GM12878 (cell line): ENCODE data around the gene CHRM5. TPM values are rescaled to one million over a fixed set of nuclear protein-coding genes. Genes with fewer than 3 reads are reported as not detected.

Experiments
- ATAC-seq: fragments of 200-7000 bp; cut with Tn5 transposase; 3 replicates; pipeline ENCODE4 v1.9.1; 2020; ENCODE audit warnings: mild to moderate bottlenecking, moderate library complexity
- BruUV-seq: library from RNA; stranded (reverse); fragments of 400-500 nt; replicated peaks from 2 replicates; lab custom pipeline; 2021; lab: Mats Ljungman, UMichigan
- CTCF ChIA-PET: fragments of 300-600 bp; sonication (Branson Sonifier 250); formaldehyde crosslinking; extraction: SDS; loops from one replicate; lab custom pipeline; 2021; ENCODE audit warnings: inconsistent platforms; lab: Yijun Ruan, JAX
- POLR2A ChIA-PET: fragments of 350-600 bp; formaldehyde crosslinking; extraction: SDS; loops from one replicate; lab custom pipeline; 2021; ENCODE audit warnings: inconsistent platforms; lab: Charles Lee
- RAD21 ChIA-PET: fragments of 300-600 bp; sonication (Branson Sonifier 250); formaldehyde crosslinking; loops from one replicate; lab custom pipeline; 2023; ENCODE audit warnings: antibody characterized with exemption; ENCODE audit not compliant: unreplicated experiment; lab: Charles Lee
- SMC1A ChIA-PET: fragments of 300-600 bp; sonication (Branson Sonifier 250); formaldehyde crosslinking; loops from one replicate; lab custom pipeline; 2023; ENCODE audit not compliant: unreplicated experiment, uncharacterized antibody; lab: Charles Lee
- DNase-seq: peaks from one replicate; pipeline ENCODE4 v3.0.0-alpha.2; 2011; ENCODE audit warnings: low read depth, low spot score
- FAIRE-seq: peaks from 3 replicates; lab custom pipeline; 2011; peaks lifted over from hg19 to GRCh38; lab: Jason Lieb, UNC
- H2AFZ ChIP-seq: 2 replicates; pipeline ENCODE4 v1.6.0; 2011; ENCODE audit warnings: low read depth, low read length, control low read depth; ENCODE audit not compliant: control insufficient read depth
- H3K27ac ChIP-seq: 2 replicates; pipeline ENCODE4 v1.5.1; 2011; ENCODE audit warnings: control low read depth; ENCODE audit not compliant: control insufficient read depth, insufficient read depth
- H3K27me3 ChIP-seq, 2 experiments: replicated peaks in 1 of 2; 2 replicates each; pipeline versions ENCODE4 v1.6.0 to v1.6.1; 2011; ENCODE audit warnings: low read length in 1 of 2; ENCODE audit not compliant: control insufficient read depth in 2 of 2, insufficient read depth in 2 of 2
- H3K36me3 ChIP-seq, 2 experiments: 2 replicates each; pipeline ENCODE4 v1.5.1; 2011; ENCODE audit warnings: low read length in 1 of 2; ENCODE audit not compliant: control insufficient read depth in 2 of 2, insufficient read depth in 2 of 2
- H3K4me1 ChIP-seq: 2 replicates; pipeline ENCODE4 v1.6.1; 2011; ENCODE audit warnings: mild to moderate bottlenecking, low read length, moderate library complexity, mixed read lengths; ENCODE audit not compliant: control insufficient read depth, insufficient read depth
- H3K4me2 ChIP-seq: 2 replicates; pipeline ENCODE4 v1.6.0; 2011; ENCODE audit warnings: control low read depth; ENCODE audit not compliant: control insufficient read depth, insufficient read depth
- H3K4me3 ChIP-seq: fragments of 200-600 bp; sonication (generic); 2 replicates; pipeline ENCODE4 v1.5.1; 2016
- H3K79me2 ChIP-seq: 2 replicates; pipeline ENCODE4 v1.6.0; 2011; ENCODE audit warnings: low read length; ENCODE audit not compliant: control insufficient read depth, insufficient read depth
- H3K9ac ChIP-seq: 2 replicates; pipeline ENCODE4 v1.8.0; 2011; ENCODE audit warnings: low read length, control low read depth, mixed read lengths; ENCODE audit not compliant: control insufficient read depth, insufficient read depth
- H3K9me3 ChIP-seq: replicated peaks from 3 replicates; pipeline ENCODE4 v1.5.1; 2011; ENCODE audit warnings: mild to moderate bottlenecking, low read length; ENCODE audit not compliant: control insufficient read depth, insufficient read depth
- H4K20me1 ChIP-seq: 2 replicates; pipeline ENCODE4 v1.6.0; 2011; ENCODE audit not compliant: control insufficient read depth, insufficient read depth
- BMI1 ChIP-seq: fragments of 450-650 bp; IDR thresholded peaks from 2 replicates; pipeline ENCODE4 v1.6.1; 2016; ENCODE audit warnings: mild to moderate bottlenecking, moderate library complexity, borderline replicate concordance
- SPI1 ChIP-seq: IDR thresholded peaks from 2 replicates; pipeline ENCODE4 v1.6.1; 2011; ENCODE audit warnings: low read depth, mild to moderate bottlenecking, low read length, moderate library complexity, borderline replicate concordance; ENCODE audit not compliant: insufficient read depth
- WGBS: methylation state at CpG from one replicate; pipeline ENCODE4 v1.1.6; 2016; ENCODE audit warnings: low lambda C conversion rate; ENCODE audit not compliant: insufficient replicate concordance, insufficient coverage; ENCODE audit errors: missing lambda C conversion rate; 5-methylcytosine and 5-hydroxymethylcytosine counted together
- in situ Hi-C: fragments of 300-500 bp; cut with MboI; formaldehyde crosslinking; loops from 9 replicates; pipeline ENCODE4 v1.14.3; 2018; ENCODE audit warnings: mixed read lengths
- intact Hi-C: fragments of 100-400 bp; cut with micrococcal nuclease; formaldehyde crosslinking; loops from one replicate; pipeline ENCODE4 v1.14.2; 2022; ENCODE audit not compliant: unreplicated experiment
- polyA plus RNA-seq, 11 experiments: library from polyadenylated mRNA; depleted of rRNA in 4 of 11; unstranded in 6 of 11; stranded (reverse) in 5 of 11; fragments of >200 nt; fragmentation: Nextera tagmentation in 4 of 11; fragmentation: Illumina TruSeq in 1 of 11; extraction: Ambion mirVana in 4 of 11; extraction: Trizol in 1 of 11; gene quantifications; 1 replicate in 1 of 11; 2 replicates in 10 of 11; pipeline versions ENCODE4 v1.2.1 to v1.2.3, GENCODE V29; 2011 to 2016; ENCODE audit warnings: inconsistent platforms in 2 of 11, missing spikeins in 2 of 11, low read depth in 1 of 11
- total RNA-seq, 4 experiments: library from RNA; depleted of rRNA in 3 of 4; stranded (reverse); fragments of >200 nt in 3 of 4; fragmentation: Illumina TruSeq in 1 of 4; extraction: Trizol in 1 of 4; gene quantifications; 2 replicates each; pipeline versions ENCODE4 v1.2.1 to v1.2.3, GENCODE V29; 2013 to 2021
- TF ChIP-seq, protein P1 (sequence below): fragments of 450-650 bp; IDR thresholded peaks from 2 replicates; pipeline ENCODE4 v1.6.1; 2018; ENCODE audit warnings: borderline replicate concordance, mild to moderate bottlenecking; ENCODE audit not compliant: partially characterized antibody

The CHRM5 gene
- total and polyA plus RNA-seq, 10 of the 15 experiments (the other 5 are each of a cell fraction or from before 2014, with no cell fraction given) = 0.01 to 0.10 (median 0.04) TPM; not detected in 6

- RAD21 ChIA-PET = no interaction called here
- WGBS = 50% methylated on average over 7 of the region's 7 CpGs
- DNase-seq (no peak), FAIRE-seq (no peak), ATAC-seq (no peak)
- SMC1A ChIA-PET = interaction anchor here (1.3 kb wide), 1 partner anchor 224 kb away, joined by 5 read pairs; no protein-coding TSS in a partner anchor
- TF ChIP-seq BMI1 (peak; percentile 59; the same call in 1 of the 2 replicates), SPI1 (peak; percentile 45; the same call in 1 of the 2 replicates)
- TF ChIP-seq, protein P1, sequence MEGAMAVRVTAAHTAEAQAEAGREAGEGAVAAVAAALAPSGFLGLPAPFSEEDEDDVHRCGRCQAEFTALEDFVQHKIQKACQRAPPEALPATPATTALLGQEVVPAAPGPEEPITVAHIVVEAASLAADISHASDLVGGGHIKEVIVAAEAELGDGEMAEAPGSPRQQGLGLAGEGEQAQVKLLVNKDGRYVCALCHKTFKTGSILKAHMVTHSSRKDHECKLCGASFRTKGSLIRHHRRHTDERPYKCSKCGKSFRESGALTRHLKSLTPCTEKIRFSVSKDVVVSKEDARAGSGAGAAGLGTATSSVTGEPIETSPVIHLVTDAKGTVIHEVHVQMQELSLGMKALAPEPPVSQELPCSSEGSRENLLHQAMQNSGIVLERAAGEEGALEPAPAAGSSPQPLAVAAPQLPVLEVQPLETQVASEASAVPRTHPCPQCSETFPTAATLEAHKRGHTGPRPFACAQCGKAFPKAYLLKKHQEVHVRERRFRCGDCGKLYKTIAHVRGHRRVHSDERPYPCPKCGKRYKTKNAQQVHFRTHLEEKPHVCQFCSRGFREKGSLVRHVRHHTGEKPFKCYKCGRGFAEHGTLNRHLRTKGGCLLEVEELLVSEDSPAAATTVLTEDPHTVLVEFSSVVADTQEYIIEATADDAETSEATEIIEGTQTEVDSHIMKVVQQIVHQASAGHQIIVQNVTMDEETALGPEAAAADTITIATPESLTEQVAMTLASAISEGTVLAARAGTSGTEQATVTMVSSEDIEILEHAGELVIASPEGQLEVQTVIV = no peak
- H3K27me3 ChIP-seq = no peaks in the 10 kb centered on the region
- H3K4me2 ChIP-seq = no peak overlapping the region
- no peak overlapping the region for H3K27ac ChIP-seq
- H3K4me3 ChIP-seq = no peak overlapping the region
- H3K9me3 ChIP-seq = no peaks in the 10 kb centered on the region
- intact Hi-C loops (no loop called here), in situ Hi-C loops (loop anchor here (5.0 kb wide), 1 partner anchor 223 kb away; no protein-coding TSS in a partner anchor)
- H3K36me3 ChIP-seq = no peaks in the 10 kb centered on the region
- POLR2A ChIA-PET = no interaction called here
- no TSS peak for BruUV-seq
- no peaks in the 10 kb centered on the region for H3K4me1 ChIP-seq
- no peak overlapping the region for H2AFZ ChIP-seq
- H4K20me1 ChIP-seq = no peaks in the 10 kb centered on the region
- H3K79me2 ChIP-seq = no peaks in the 10 kb centered on the region
- no peak overlapping the region for H3K9ac ChIP-seq
- CTCF ChIA-PET = interaction anchor here (1.1 to 1.3 kb wide), 2 partner anchors 224 to 225 kb away, joined by 3 to 4 read pairs; no protein-coding TSS in a partner anchor
Measured at GRCh38 chr15:33959844-33960548, 8.3 kb upstream of the CHRM5 start.
